ENCODE measurements around the gene P2RX6. TPM values are rescaled to one million over a fixed set of nuclear protein-coding genes. Genes with fewer than 3 reads are reported as not detected.

P2RX6 gene
- total and polyA plus RNA-seq, 2 donors (not counting 3 experiments of a cell fraction or from before 2014, with no cell fraction given): 0.06 TPM; not detected in 1

GRCh38 chr22:21013657-21014201 lies 1.2 kb upstream of the P2RX6 start:
- Histone ChIP-seq H3K9ac (replicated peaks; ENCODE audit: extremely low read depth, insufficient read depth, low read length) (peak overlapping the region; percentile 69), H3K79me2 (ENCODE audit: control insufficient read depth, insufficient read depth, low read length) (no peaks in the 10 kb centered on the region), H4K20me1 (replicated peaks; ENCODE audit: control insufficient read depth, extremely low read depth, insufficient read depth, low read length) (no peaks in the 10 kb centered on the region), H3K36me3 (ENCODE audit: control insufficient read depth in 2 of 2, extremely low read depth in 1 of 2, insufficient read depth in 2 of 2, low read length in 2 of 2) (no peaks in the 10 kb centered on the region), H3K4me1 (ENCODE audit: control insufficient read depth, extremely low read depth, insufficient read depth, low read length) (peaks cover 13% of the 10 kb centered on the region), H3K4me3 (replicated peaks in 1 of 3; ENCODE audit: insufficient read depth in 1 of 3, low read depth in 1 of 3, low read length in 3 of 3) (peak overlapping the region; percentile 12 to 47 (median 43)), H2AFZ (ENCODE audit: low read depth, low read length) (peak overlapping the region; percentile 85), H3K27me3 (ENCODE audit: control insufficient read depth in 2 of 2, insufficient read depth in 2 of 2, low read length in 2 of 2) (no peaks in the 10 kb centered on the region), H3K4me2 (ENCODE audit: insufficient read depth, low read length) (peak overlapping the region; percentile 73), H3K9me3 (replicated peaks; ENCODE audit: control insufficient read depth, insufficient read depth, low read length) (no peaks in the 10 kb centered on the region), H3K9me1 (replicated peaks; ENCODE audit: control insufficient read depth, extremely low read depth, insufficient read depth, low read length) (no peaks in the 10 kb centered on the region), H3K27ac (ENCODE audit: insufficient read depth, low read depth, low read length) (peak overlapping the region; percentile 66)
- FAIRE-seq (no peak), DNase-seq (ENCODE audit: low read depth, low spot score) (no peak)
- intact Hi-C loops (cut with micrococcal nuclease): loop anchor here (1.0 to 2.0 kb wide), 3 partner anchors 11 to 31 kb away; partner anchors contain the start of genes LRRC74B, LZTR1 and THAP7
- dilution Hi-C loops (cut with MboI; ENCODE audit: extremely low pct_ligation_motif_present, low sequenced_read_pairs): no loop called here
- TF ChIP-seq GATA2 (IDR thresholded peaks at IDR 0.05; ENCODE audit: insufficient read depth, insufficient read length, low read depth, low read length) (no peak), POLR2AphosphoS5 (IDR thresholded peaks at IDR 0.05; ENCODE audit: insufficient read depth, low read depth, low read length) (no peak), POLR2A (IDR thresholded peaks at IDR 0.05; ENCODE audit: low read depth, low read length) (no peak), MAX (IDR thresholded peaks at IDR 0.05; ENCODE audit: insufficient read depth, insufficient read length) (no peak), MYC (IDR thresholded peaks at IDR 0.05; ENCODE audit: low read depth, low read length) (no peak), JUN (IDR thresholded peaks at IDR 0.05; ENCODE audit: borderline replicate concordance, insufficient read depth, insufficient read length, low read depth) (no peak), FOS (IDR thresholded peaks at IDR 0.05; ENCODE audit: borderline replicate concordance, insufficient read depth, low read length) (no peak), EZH2 (IDR thresholded peaks at IDR 0.05; ENCODE audit: borderline replicate concordance, low read depth, low read length, severe bottlenecking) (no peak), CTCF (IDR thresholded peaks at IDR 0.05; ENCODE audit: extremely low read depth in 1 of 2, insufficient read depth in 1 of 2, low read depth in 1 of 2, low read length in 2 of 2) (no peak)
- no TSS peak for BruUV-seq (replicated peaks)
- ChIA-PET POLR2A (no interaction called here), CTCF (interaction anchor here (1.4 to 1.8 kb wide), 2 partner anchors 11 to 128 kb away, joined by 5 to 6 read pairs; partner anchors contain the start of gene THAP7)

All from endothelial cell of umbilical vein (primary cell).